ENCODE measurements around the gene TMEM223.
"Not testable (repeated sequence)": the region's sequence is repeated elsewhere in the genome, so short reads cannot be mapped to it uniquely, and the experiment has no call there.

Gene TMEM223

GRCh38 chr11:62791501-62792201, at the start of gene TMEM223:
TSS of gene TMEM223 (minus strand) at chr11:62792006. CDS start at chr11:62791994, 12 bp downstream.
- peak; percentile 28 to 74 for DNase-seq

GRCh38 chr11:62840721-62841360, 49.0 kb upstream of the TMEM223 start:
- not testable (repeated sequence) for DNase-seq

- DNase-seq = peak; percentile 76
Observed at GRCh38 chr11:62839050-62839945, 47.5 kb upstream of the TMEM223 start, which contains the start of gene WDR74. TSS of gene WDR74 (minus strand) at chr11:62839590. CDS start at chr11:62839570, 20 bp downstream.

GRCh38 chr11:62835336-62835735, 43.5 kb upstream of the TMEM223 start:
- no peak for DNase-seq

GRCh38 chr11:62832336-62833234, 40.8 kb upstream of the TMEM223 start, which contains the start of gene TEX54:
TSS of gene TEX54 (minus strand) at chr11:62832841.
- no peak for DNase-seq

GRCh38 chr11:62831520-62832335, 39.9 kb upstream of the TMEM223 start, which contains the start of gene STX5:
TSS of gene STX5 (minus strand) at chr11:62832051. CDS start at chr11:62831243, 808 bp downstream.
- peak; percentile 95 to 98 for DNase-seq

GRCh38 chr11:62830904-62831519, 39.2 kb upstream of the TMEM223 start:
- no peak for DNase-seq

GRCh38 chr11:62828130-62828529, 36.3 kb upstream of the TMEM223 start:
- DNase-seq = not testable (repeated sequence)

- no peak for DNase-seq
Observed at GRCh38 chr11:62823677-62824076, 31.9 kb upstream of the TMEM223 start.

GRCh38 chr11:62817129-62817528, 25.3 kb upstream of the TMEM223 start:
- no peak for DNase-seq

GRCh38 chr11:62816557-62816956, 24.8 kb upstream of the TMEM223 start:
- no peak for DNase-seq

- DNase-seq = no peak
Observed at GRCh38 chr11:62811659-62812058, 19.9 kb upstream of the TMEM223 start.

GRCh38 chr11:62810748-62811147, 18.9 kb upstream of the TMEM223 start:
- DNase-seq = no peak

- no peak for DNase-seq
Observed at GRCh38 chr11:62806611-62807121, 14.9 kb upstream of the TMEM223 start.

- DNase-seq = no peak
Observed at GRCh38 chr11:62805961-62806441, 14.2 kb upstream of the TMEM223 start.

GRCh38 chr11:62805076-62805892, 13.5 kb upstream of the TMEM223 start, which contains the start of gene NXF1:
TSS of gene NXF1 (minus strand) at chr11:62805440. CDS start at chr11:62805356, 84 bp downstream.
- DNase-seq = peak; percentile 87 to 90

- no peak for DNase-seq
Observed at GRCh38 chr11:62804310-62805075, 12.7 kb upstream of the TMEM223 start.

GRCh38 chr11:62801071-62801470, 9.3 kb upstream of the TMEM223 start:
- DNase-seq = no peak
